ENCODE measurements around the gene CNOT2.

DNA sequence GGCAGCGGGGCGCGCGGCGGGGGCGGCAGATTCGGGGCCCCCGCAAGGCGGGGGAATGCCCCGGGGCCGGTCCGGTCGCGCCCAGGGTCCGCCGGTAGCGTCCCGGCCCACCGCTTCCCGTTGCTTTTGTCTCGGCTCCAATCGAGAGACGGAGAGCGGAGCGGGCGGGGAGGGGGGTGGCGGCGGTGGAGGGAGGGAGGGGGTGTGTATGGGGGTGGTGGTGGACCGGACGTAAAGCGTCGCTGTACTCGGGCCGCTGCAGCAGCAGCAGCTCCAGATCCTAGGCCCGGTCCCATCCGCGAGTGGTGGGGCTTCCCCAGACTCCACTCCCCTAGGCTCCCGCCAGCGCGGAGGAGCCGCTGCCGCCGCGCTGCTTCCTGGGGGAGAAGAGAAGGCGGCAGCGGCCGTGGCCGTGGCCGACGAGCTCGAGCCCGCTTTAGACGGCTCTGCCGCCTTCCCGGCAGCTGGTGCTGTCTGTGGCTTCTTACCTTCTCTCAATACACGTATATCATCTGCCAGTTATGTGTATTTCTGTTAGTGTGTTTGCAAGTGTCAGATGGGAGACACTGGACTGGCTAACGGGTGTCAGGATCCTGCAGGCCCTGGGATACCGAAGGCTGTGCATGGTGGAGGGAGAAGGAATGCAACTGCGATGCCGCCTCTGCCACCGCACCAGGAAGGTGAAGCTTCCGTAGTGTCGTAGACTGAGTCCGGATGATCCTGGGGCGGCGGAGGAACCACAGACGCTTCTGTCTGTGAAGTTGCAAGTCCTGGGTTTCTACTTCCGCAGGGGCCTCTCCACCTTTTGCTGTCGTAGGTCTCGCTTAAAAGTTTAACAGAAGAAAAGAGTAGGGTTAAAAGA is 508 bp downstream of the CNOT2 start:
- TF ChIP-seq, protein P1, sequence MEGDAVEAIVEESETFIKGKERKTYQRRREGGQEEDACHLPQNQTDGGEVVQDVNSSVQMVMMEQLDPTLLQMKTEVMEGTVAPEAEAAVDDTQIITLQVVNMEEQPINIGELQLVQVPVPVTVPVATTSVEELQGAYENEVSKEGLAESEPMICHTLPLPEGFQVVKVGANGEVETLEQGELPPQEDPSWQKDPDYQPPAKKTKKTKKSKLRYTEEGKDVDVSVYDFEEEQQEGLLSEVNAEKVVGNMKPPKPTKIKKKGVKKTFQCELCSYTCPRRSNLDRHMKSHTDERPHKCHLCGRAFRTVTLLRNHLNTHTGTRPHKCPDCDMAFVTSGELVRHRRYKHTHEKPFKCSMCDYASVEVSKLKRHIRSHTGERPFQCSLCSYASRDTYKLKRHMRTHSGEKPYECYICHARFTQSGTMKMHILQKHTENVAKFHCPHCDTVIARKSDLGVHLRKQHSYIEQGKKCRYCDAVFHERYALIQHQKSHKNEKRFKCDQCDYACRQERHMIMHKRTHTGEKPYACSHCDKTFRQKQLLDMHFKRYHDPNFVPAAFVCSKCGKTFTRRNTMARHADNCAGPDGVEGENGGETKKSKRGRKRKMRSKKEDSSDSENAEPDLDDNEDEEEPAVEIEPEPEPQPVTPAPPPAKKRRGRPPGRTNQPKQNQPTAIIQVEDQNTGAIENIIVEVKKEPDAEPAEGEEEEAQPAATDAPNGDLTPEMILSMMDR (IDR thresholded peaks at IDR 0.05; ENCODE audit: insufficient read depth, low read length, poor library complexity, severe bottlenecking) = no peak
- TF ChIP-seq EZH2phosphoT487 (conservative IDR thresholded peaks at IDR 0.05; ENCODE audit: low read length) = no peak

Measured in SU-DHL-6 (cell line).